Measurements from ENCODE around the gene MAN2B2. TPM values are rescaled to one million over a fixed set of nuclear protein-coding genes. Genes with fewer than 3 reads are reported as not detected.

The MAN2B2 gene
- total RNA-seq, 2 donors from 2014 or later, result 20.5 to 25.6 TPM

DNA sequence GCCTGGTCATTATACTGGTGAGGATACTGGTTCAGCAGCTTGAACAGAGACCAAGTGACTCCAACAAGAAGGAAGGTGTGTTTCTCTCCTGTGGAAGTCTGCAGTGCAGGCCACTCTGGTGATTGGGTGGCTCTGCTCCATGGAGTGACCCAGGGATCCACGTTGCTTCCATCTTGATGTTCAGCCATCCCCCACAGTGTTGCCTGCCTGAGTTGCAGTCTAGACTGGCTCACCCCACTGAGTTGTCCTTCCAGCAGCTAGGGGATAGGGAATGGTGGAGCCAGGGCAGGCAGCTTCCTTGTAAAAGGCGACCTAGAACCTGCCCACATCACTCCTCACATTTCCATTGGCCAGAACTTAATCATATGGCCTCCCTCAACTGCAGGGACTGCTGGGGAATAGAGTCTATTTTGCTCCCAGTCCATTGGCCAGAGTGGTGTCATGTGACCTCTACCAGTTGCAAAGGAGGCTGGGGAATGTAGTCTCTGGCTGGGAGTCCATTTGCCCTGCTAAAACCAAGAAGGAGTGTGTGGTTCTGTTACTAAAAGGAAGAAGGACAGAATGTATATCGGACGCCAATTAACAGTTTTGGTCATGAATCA lies 8.0 kb downstream of the MAN2B2 start:
- DNase-seq, result no peak
- no peak for ATAC-seq
- intact Hi-C loops (cut with DNase I), result no loop called here

DNA sequence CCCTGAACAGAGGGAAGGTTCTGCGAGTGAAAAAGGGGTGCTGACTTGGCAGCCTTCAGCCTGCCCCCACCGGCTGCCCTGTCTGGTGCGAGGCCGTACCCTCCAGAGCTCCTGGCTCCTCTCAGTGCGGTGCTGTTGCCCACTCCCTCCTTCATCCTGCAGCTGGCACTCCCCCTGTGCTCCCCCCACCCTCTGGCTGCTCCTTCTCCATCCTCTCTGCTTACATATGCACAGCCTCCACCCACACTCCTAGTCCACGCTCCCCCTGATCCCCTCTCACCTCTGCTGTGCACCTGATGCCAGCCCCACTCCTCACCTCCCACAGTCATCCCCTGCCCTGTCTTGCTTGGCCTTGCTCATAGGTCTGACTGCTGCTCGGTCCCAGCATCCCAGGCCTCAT lies 9.9 kb downstream of the MAN2B2 start:
- no peak for DNase-seq
- intact Hi-C loops (cut with DNase I), result no loop called here
- ATAC-seq, result no peak

DNA sequence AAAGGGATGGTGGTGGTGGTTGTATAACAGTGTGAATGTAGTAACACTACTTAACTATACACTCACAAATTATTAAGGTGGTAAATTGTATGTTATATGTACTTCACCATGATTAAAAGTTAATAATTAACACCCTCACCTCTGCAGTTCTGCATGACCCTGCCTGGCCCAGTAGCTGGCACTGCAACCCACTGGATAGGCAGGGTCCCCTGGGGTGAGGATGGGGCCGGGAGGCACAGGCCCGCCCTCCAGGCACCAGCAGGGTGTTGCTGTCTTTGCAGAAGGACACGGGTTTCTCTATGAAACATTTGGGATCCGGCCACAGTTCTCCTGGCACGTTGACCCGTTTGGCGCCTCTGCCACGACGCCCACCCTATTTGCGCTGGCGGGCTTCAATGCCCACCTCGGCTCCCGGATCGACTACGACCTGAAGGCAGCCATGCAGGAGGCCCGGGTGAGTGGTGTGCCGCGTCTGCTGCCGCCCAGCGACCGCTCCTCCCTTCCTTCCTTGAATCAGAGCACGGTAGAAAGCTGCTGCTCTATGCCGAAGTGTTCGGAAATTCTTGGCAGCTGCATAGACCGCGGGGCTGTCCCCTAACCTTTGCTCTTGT lies 11.8 kb downstream of the MAN2B2 start:
- intact Hi-C loops (cut with DNase I), result no loop called here
- no peak for ATAC-seq
- no peak for DNase-seq

DNA sequence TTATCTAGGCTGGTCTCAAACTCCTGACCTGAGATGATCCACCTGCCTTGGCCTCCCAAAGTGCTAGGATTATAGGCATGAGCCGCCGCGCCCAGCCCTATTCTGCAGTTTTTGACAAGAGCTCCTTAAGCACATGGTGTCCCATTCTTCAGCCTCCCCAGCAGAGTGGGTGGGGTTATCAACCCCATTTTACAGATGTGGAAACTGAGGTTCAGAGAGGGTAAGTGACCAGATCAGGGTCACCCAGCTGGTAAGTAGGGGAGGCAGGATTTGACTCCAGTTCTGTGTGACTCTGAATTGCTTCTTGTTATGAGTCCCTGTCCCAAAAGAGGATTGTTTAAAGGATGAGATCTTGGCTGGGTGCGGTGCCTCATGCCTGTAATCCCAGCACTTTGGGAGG lies 14.5 kb downstream of the MAN2B2 start:
- DNase-seq (no peak), ATAC-seq (no peak)
- intact Hi-C loops (cut with DNase I), result no loop called here

DNA sequence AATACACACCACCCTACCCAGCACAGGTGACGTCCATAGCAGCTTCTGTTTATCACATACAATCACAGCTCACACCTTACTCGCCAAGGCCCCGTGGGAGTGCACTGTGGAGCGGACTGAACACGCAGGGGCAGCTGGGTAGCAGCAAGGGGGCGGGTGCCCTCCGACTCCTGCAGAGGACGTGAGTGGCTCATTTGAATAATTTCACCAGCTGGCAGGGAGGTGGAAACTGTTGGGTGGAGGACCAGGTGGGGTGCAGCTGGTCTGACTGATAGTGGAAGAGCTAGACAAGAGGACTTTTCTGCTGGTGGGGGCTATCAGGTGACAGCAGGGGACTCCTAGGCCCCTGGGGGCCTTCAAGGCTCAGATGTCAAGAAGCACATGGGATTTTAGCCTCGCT lies 16.3 kb downstream of the MAN2B2 start:
- no peak for ATAC-seq
- intact Hi-C loops (cut with DNase I), result no loop called here
- no peak for DNase-seq

DNA sequence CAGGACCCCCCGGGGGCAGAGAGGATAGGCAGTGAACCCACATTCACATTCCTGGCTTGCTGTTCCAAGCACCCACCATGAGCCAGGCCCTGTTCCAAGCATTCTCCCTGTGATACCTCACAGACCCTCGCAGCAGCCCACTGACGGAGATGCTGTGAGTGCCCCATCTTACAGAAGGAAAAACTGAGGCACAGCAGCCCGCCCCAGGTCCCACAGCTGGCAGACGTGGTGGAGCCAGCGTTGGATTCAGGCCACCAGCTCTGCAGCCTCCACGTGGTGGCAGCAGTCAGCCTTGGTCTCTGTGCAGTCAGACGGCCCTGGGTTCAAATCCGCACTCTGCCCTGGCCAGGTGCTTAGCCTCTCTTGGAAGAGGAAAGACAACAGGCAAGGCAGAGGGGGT lies 16.8 kb downstream of the MAN2B2 start:
- DNase-seq (no peak), ATAC-seq (no peak)
- intact Hi-C loops (cut with DNase I), result no loop called here

DNA sequence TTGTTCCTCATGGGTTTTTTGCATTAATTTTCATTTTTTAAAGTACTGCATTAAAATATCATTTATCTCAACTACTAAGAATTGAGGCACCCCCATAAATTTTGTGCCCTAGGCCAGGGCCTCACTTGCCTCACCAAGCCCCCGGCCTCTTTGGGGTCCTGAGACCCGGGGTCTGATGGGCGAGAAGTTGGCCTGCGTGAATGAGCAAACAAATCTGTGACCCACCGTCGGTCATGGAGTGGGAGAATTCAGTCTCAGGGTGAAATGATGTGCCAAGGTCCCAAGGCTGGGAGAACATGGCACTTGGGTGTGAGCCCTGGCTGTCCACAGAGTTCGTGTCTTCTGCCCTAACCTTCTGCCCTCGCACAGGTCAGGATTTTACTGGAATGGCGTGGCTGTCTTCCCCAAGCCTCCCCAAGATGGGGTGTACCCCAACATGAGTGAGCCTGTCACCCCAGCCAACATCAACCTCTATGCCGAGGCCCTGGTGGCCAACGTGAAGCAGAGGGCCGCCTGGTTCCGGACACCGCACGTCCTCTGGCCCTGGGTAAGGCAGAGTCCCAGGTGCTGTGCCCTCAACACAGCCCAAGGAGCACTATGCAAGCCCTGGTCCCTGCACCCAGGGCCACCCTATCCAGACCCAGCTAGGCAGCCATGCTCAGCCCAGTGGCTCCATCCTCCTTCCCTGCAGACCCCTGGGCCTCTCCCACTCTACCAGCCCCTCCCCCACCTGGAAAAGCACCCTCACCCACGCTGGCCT lies 18.0 kb downstream of the MAN2B2 start:
- ATAC-seq (no peak), DNase-seq (no peak)
- intact Hi-C loops (cut with DNase I), result no loop called here

DNA sequence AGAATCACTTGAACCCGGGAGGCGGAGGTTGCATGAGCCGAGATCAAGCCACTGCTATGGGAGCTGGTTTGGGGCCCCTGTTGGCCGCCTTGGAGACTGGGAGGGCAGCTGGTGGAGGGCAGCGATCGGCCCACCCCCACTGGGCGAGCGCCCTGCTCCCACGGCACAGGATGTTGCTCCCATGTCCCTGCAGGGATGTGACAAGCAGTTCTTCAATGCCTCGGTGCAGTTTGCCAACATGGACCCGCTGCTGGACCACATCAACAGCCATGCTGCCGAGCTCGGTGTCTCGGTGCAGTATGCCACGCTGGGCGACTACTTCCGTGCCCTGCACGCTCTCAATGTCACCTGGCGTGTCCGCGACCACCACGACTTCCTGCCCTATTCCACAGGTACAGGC lies 19.4 kb downstream of the MAN2B2 start:
- ATAC-seq, result no peak
- intact Hi-C loops (cut with DNase I), result no loop called here
- DNase-seq, result no peak

DNA sequence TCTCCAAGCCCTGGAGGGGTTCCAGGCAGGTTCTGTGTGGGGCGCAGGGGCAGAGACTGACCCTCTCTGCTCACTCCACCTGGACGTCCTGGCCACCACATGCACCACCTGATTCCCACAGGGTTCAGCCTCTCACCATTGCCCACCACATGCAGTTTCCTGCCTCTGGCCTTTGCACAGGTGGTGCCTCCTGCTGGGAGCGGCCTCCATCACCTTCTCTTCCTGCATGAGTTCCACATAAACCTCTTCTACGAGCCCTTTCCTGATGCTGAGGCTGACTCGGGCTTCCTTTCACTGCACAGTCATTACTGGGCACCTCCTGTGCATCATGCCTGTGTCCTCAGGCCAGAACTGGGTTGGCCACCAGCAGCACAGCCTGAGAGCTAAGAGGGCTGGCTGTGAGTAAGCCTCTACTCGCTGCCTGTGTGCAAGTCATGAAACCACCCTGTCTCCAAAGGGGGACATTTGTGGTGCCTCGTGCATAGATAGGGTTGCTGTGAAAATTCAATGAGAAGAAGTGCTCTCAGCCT lies 19.9 kb downstream of the MAN2B2 start:
- DNase-seq (no peak), ATAC-seq (no peak)
- intact Hi-C loops (cut with DNase I), result no loop called here

DNA sequence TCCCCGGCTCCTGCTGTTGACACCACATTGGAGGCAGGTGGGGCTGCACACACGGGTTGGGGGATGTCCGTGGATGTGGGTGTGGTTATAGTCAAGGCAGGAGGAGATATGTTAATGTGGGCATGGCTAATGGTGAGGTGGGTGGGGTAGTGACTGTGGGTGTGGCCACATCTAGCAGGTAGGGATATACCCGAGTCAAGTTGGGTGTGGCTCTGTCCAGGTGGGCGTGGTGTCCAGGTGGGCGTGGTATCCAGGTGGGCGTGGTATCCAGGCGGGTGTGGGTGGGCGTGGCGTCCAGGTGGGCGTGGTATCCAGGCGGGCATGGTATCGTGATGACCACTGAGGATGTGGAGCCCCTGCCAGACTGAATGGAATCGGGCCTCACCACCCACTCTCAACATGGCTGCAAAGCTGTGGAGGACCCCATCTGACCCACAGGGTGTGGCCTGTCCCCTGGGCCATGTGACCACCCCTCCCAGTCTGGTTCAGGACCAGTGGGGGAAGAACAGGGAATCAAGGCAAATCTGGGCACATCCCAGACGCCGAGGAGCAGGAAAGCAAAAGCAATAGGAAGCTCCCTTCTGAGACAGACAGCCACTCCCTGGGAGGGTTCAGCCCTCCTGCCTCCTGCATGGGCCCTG lies 21.0 kb downstream of the MAN2B2 start:
- ATAC-seq, result no peak
- DNase-seq, result no peak
- intact Hi-C loops (cut with DNase I), result no loop called here

DNA sequence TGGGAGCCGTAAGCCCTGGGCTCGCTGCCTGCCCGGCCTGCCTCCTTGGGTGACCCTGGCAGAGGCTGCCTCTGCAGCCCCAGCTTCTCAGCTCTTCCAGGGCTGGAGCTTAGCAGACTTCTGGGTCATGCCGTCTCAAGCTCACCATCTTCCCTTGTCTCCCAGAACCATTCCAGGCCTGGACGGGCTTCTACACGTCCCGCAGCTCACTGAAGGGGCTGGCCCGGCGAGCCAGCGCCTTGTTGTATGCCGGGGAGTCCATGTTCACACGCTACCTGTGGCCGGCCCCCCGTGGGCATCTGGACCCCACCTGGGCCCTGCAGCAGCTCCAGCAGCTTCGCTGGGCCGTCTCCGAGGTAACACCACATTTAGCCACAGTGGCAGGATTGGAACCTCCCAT lies 22.0 kb downstream of the MAN2B2 start:
- intact Hi-C loops (cut with DNase I), result no loop called here
- no peak for ATAC-seq
- DNase-seq, result no peak

DNA sequence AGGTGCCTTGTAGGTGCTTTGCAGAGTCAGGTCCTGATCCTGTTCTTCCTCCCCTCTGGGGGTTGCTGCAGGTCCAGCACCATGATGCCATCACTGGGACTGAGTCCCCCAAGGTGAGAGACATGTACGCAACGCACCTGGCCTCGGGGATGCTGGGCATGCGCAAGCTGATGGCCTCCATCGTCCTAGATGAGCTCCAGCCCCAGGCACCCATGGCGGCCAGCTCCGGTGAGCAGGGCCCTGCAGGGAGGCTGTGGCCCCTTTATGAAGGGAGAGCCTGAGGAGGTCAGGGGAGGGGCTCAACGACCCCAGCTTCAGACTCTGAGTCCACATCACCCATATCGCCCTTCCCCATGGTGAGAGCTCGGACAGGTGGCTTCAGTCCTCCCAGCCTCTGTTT lies 23.1 kb downstream of the MAN2B2 start:
- intact Hi-C loops (cut with DNase I), result no loop called here
- no peak for DNase-seq
- no peak for ATAC-seq

DNA sequence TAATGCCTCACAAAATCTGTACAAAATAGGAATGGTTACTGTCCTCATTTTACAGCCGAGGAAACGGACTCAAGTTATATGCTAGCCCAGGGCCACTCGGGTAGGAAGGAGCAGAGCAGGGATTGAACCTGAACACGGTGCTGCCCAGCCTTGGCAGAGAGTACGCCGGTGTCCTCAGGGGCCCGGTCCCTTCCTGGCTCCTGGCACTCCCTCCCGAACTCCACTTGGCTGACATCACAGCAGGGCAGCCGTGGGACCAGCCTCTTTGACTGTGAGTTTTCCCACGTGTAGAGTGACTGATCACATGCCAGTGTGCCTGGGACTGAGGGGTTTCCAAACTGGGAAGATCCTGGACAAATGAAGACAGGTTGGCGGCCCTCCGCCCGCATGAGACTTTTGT lies 23.7 kb downstream of the MAN2B2 start:
- DNase-seq (no peak), ATAC-seq (peak in 1 of 2 donors; percentile 67)
- intact Hi-C loops (cut with DNase I), result no loop called here

DNA sequence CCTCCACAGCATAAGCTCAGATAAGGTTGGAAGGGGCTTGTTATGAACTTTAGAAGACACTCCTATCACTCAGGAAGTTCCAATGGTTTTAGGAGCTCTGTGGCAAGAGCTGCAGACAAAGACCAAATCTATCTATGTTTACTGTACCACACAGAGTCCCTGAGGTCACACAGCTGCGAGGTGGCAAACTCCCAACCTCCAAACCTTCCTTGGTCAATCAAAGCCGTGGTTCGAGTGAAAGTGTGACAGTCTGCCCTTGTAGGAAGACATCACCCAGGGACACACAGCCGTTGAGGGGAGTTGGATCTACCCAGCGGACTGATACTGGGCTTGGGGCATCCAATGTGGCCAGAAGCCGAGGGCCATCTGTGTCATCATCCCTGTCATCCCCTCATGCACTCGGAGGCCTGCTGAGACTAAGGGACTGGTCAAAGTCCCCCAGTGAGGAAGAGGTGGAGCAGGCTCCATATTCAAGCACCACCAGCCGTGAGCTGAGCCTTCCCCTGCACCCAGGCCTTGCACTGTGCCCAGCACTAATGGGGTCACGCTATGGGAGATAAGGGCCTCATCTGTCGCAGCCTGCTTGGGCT lies 26.8 kb downstream of the MAN2B2 start:
- no peak for DNase-seq
- ATAC-seq, result no peak
- intact Hi-C loops (cut with DNase I), result no loop called here

DNA sequence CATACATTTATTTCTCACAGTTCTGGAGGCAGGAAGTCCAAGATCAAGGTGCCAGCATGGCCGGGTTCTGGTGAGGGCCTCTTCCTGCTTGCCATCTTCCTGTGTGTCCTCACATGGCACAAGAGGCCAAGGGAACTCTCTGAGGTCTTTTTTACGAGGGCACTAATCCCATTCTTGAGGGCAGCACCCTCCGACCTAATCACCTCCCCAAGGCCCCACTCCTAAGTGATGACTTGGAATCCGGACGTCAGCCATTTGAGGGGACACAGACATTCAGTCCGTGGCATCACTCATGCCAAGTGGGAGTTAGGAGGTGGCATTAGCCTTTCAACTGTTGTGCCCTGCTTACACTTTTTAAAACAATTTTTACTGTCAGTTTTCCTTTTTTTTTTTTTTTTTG lies 27.3 kb downstream of the MAN2B2 start:
- DNase-seq (no peak), ATAC-seq (no peak)
- intact Hi-C loops (cut with DNase I), result no loop called here

DNA sequence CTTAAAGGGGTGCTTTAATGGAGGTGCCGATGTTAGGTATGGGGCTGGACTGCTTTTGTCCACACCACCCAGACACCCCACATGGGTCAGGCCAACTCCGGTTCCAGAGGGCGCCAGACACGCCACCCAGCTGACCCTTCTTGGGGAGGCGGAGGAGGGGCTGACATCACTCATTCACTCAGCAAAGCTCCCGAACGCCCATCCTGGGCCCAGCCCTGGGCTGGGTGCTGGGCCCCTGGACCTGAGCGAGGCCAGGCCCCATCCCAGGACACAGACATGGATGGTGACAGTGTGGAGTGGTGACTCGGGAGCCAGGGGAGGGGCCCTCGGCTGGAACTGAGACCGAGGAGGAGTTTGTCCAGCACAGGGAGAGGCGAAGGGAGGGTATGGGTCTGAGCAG lies 28.1 kb downstream of the MAN2B2 start:
- intact Hi-C loops (cut with DNase I), result no loop called here
- DNase-seq, result no peak
- no peak for ATAC-seq

DNA sequence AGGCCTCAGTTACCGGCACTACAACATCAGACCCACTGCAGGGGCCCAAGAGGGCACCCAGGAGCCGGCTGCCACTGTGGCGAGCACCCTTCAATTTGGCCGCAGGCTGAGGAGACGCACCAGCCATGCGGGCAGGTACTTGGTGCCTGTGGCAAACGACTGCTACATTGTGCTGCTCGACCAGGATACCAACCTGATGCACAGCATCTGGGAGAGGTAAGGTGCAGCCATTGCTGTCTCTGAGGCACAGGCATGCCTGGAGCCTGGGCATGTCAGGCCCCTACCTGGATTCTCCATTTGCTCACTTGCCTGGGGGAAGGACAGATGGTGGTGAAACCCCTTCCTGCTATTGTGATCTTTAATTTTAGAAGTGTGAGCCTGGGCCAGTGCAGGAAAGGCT lies 30.1 kb downstream of the MAN2B2 start:
- ATAC-seq (no peak), DNase-seq (no peak)
- intact Hi-C loops (cut with DNase I), result no loop called here

DNA sequence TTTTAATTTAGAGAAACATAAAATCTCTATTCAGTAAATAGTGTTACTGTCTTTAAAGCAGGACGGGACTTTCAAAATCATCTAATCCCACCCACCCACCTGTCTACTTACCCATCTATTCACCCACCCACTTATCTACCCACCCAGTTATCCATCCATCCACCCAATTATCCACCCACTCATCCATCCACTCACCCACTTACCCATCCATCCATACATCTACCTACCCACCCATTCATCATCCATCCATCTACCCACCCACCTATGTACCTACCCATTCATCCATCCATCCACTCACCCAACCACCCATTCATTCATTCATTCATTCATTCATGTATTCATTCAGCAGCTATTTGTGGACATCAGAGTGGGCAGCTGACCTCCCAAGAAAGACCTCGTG lies 30.6 kb downstream of the MAN2B2 start:
- no peak for ATAC-seq
- intact Hi-C loops (cut with DNase I), result no loop called here
- DNase-seq, result no peak

DNA sequence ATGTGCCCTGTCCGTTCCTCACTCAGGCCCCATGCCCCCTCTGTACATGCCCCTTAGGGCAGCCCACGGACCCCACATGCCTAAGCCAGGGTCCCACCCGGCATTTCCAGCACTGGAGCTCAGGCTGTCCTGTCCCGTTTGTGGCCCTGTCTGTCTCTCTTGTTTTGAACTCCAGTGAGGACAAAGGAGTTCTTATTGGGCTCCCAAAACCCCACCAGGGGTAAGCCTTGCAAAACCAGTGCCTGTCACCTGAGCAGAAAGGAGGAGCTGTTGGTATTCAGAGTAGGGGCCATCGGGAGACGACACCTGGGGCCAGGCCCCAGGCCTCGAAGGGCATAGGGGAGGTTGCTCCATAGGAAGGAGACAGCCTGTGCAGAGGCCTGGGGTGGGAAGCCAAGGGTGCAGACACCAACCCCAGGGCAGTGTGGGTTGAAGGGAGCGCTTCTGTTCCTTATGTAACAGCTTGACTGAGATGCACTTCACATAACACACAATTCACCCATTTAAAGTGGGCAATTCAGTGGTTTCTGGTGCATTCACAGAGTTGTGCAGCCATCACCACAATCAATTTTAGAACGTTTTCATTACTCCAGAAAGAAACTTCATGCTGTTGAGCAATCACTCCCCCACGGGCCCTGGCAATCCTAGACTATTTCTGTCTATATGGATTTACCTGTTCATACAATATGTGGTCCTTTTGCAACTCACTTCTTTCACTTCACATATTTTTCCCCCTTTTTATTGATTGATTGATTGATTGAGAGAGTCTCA lies 31.7 kb downstream of the MAN2B2 start:
- intact Hi-C loops (cut with DNase I), result no loop called here
- DNase-seq (no peak), ATAC-seq (no peak)

Data from left cardiac atrium (tissue), 4 donors.